SU-DHL-6 (cell line): ENCODE results near the gene ROBO2.

ENCODE experiments used
- CTCF ChIP-seq: fragments of 200-600 bp; sonication (generic); IDR thresholded peaks from one replicate; pipeline ENCODE4 v1.5.1; 2017; ENCODE audit warnings: antibody characterized with exemption, mild to moderate bottlenecking, low read length, moderate library complexity; ENCODE audit not compliant: insufficient read depth, poor library complexity, severe bottlenecking
- EZH2phosphoT487 ChIP-seq: fragments of 200-600 bp; sonication (generic), shearing (Covaris generic); conservative IDR thresholded peaks from 2 replicates; pipeline ENCODE4 v1.6.1; 2018; ENCODE audit warnings: mild to moderate bottlenecking, antibody characterized with exemption, low read length, moderate library complexity, mixed read lengths

- TF ChIP-seq CTCF (no peak), EZH2phosphoT487 (no peak)
These were observed 387.6 kb downstream of the ROBO2 start for GRCh38 chr3:77427528-77427927.
